B cell (primary cell): ENCODE measurements around the gene TMEM116.

Experiments used
- EZH2 ChIP-seq: IDR thresholded peaks from 2 replicates; pipeline ENCODE4 v1.6.1; 2012; ENCODE audit warnings: borderline replicate concordance, low read depth, mild to moderate bottlenecking, moderate library complexity, low read length; ENCODE audit not compliant: insufficient read depth, poor library complexity, severe bottlenecking
- TF ChIP-seq, protein P1 (sequence below): fragments of 200-600 bp; IDR thresholded peaks from one replicate; pipeline ENCODE4 v1.8.0; 2022; ENCODE audit warnings: antibody characterized with exemption, mild to moderate bottlenecking

DNA sequence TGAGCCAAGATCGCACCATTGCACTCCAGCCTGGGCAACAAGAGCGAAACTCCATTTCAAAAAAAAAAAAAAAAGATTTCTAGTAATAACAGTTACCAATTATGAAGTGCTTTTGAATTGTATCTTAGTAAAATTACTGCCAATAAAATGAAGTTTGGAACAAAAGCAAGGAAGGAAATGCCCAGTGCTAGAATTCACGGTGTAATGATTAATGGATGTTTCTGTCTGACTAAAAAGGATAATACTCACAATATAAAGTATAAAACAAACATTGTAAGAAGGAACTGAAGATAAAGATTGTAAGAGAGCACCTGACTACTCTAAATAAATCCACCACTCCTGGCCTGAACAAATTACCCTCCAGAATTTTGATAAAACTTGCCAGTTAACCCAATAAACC, 4.0 kb downstream of the TMEM116 start:
- TF ChIP-seq, protein P1, sequence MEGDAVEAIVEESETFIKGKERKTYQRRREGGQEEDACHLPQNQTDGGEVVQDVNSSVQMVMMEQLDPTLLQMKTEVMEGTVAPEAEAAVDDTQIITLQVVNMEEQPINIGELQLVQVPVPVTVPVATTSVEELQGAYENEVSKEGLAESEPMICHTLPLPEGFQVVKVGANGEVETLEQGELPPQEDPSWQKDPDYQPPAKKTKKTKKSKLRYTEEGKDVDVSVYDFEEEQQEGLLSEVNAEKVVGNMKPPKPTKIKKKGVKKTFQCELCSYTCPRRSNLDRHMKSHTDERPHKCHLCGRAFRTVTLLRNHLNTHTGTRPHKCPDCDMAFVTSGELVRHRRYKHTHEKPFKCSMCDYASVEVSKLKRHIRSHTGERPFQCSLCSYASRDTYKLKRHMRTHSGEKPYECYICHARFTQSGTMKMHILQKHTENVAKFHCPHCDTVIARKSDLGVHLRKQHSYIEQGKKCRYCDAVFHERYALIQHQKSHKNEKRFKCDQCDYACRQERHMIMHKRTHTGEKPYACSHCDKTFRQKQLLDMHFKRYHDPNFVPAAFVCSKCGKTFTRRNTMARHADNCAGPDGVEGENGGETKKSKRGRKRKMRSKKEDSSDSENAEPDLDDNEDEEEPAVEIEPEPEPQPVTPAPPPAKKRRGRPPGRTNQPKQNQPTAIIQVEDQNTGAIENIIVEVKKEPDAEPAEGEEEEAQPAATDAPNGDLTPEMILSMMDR: no peak
- TF ChIP-seq EZH2: no peak
